ENCODE measurements around the gene CENPP. TPM values are rescaled to one million over a fixed set of nuclear protein-coding genes. Genes with fewer than 3 reads are reported as not detected.

CENPP gene
- total RNA-seq, 1 experiment from 2014 or later, result 7.2 TPM

- intact Hi-C loops (cut with micrococcal nuclease; ENCODE audit: unreplicated experiment), result no loop called here
- CTCF ChIA-PET, result interaction anchor here (0.5 kb wide), 1 partner anchor 263 kb away, joined by 6 read pairs; no protein-coding TSS in a partner anchor
- no peaks in the 10 kb centered on the region for H3K36me3 Mint-ChIP-seq (ENCODE audit: insufficient read depth, unreplicated experiment)
- H3K4me1 Mint-ChIP-seq (ENCODE audit: low read depth, unreplicated experiment), result no peaks in the 10 kb centered on the region
- no peak overlapping the region for H3K27ac Mint-ChIP-seq (ENCODE audit: unreplicated experiment)
- TF ChIP-seq, protein P1, sequence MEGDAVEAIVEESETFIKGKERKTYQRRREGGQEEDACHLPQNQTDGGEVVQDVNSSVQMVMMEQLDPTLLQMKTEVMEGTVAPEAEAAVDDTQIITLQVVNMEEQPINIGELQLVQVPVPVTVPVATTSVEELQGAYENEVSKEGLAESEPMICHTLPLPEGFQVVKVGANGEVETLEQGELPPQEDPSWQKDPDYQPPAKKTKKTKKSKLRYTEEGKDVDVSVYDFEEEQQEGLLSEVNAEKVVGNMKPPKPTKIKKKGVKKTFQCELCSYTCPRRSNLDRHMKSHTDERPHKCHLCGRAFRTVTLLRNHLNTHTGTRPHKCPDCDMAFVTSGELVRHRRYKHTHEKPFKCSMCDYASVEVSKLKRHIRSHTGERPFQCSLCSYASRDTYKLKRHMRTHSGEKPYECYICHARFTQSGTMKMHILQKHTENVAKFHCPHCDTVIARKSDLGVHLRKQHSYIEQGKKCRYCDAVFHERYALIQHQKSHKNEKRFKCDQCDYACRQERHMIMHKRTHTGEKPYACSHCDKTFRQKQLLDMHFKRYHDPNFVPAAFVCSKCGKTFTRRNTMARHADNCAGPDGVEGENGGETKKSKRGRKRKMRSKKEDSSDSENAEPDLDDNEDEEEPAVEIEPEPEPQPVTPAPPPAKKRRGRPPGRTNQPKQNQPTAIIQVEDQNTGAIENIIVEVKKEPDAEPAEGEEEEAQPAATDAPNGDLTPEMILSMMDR (IDR thresholded peaks at IDR 0.05; ENCODE audit: unreplicated experiment), result no peak
- H3K27me3 Mint-ChIP-seq (ENCODE audit: unreplicated experiment), result no peaks in the 10 kb centered on the region
- H3K4me3 Mint-ChIP-seq (ENCODE audit: low read depth, unreplicated experiment), result no peak overlapping the region
- H3K9me3 Mint-ChIP-seq (ENCODE audit: low read depth, unreplicated experiment), result peaks cover 2% of the 10 kb centered on the region
- no peak for DNase-seq
- no TSS peak for BruUV-seq (replicated peaks)
Measured at GRCh38 chr9:92393686-92394085, 67.9 kb downstream of the CENPP start.

GRCh38 chr9:92395617-92396016, 69.9 kb downstream of the CENPP start:
- H3K4me1 Mint-ChIP-seq (ENCODE audit: low read depth, unreplicated experiment), result no peaks in the 10 kb centered on the region
- CTCF ChIA-PET, result no interaction called here
- no peak overlapping the region for H3K27ac Mint-ChIP-seq (ENCODE audit: unreplicated experiment)
- intact Hi-C loops (cut with micrococcal nuclease; ENCODE audit: unreplicated experiment), result no loop called here
- H3K4me3 Mint-ChIP-seq (ENCODE audit: low read depth, unreplicated experiment), result no peak overlapping the region
- no peaks in the 10 kb centered on the region for H3K36me3 Mint-ChIP-seq (ENCODE audit: insufficient read depth, unreplicated experiment)
- no peaks in the 10 kb centered on the region for H3K27me3 Mint-ChIP-seq (ENCODE audit: unreplicated experiment)
- TF ChIP-seq, protein P1 (IDR thresholded peaks at IDR 0.05; ENCODE audit: unreplicated experiment), result no peak
- no peak for DNase-seq
- peaks cover 2% of the 10 kb centered on the region for H3K9me3 Mint-ChIP-seq (ENCODE audit: low read depth, unreplicated experiment)
- no TSS peak for BruUV-seq (replicated peaks)

DNA sequence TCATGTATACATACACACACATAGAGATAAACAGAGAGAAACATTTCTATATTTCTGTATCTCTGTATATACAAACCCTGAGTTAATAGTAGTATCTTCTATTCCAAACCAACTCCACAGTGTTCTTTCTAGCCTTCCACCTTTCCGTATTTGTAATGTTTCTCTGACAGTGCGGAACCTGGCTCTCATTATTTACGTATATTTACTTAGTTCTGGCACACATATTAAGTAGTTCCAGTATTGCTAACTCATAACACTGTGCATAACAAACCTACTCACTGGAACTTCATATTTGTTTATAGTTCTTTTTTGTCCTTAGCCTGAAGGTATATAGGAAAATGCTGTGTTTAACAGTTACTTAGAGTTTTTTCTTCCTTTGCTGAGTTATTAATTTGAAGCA, 72.1 kb downstream of the CENPP start:
- H3K27ac Mint-ChIP-seq (ENCODE audit: unreplicated experiment), result no peak overlapping the region
- TF ChIP-seq, protein P1 (IDR thresholded peaks at IDR 0.05; ENCODE audit: unreplicated experiment), result no peak
- intact Hi-C loops (cut with micrococcal nuclease; ENCODE audit: unreplicated experiment), result no loop called here
- H3K4me3 Mint-ChIP-seq (ENCODE audit: low read depth, unreplicated experiment), result no peak overlapping the region
- no peaks in the 10 kb centered on the region for H3K27me3 Mint-ChIP-seq (ENCODE audit: unreplicated experiment)
- H3K4me1 Mint-ChIP-seq (ENCODE audit: low read depth, unreplicated experiment), result no peaks in the 10 kb centered on the region
- no peak for DNase-seq
- no TSS peak for BruUV-seq (replicated peaks)
- CTCF ChIA-PET, result no interaction called here
- H3K9me3 Mint-ChIP-seq (ENCODE audit: low read depth, unreplicated experiment), result peaks cover 2% of the 10 kb centered on the region
- H3K36me3 Mint-ChIP-seq (ENCODE audit: insufficient read depth, unreplicated experiment), result no peaks in the 10 kb centered on the region

- BruUV-seq (replicated peaks), result no TSS peak
- DNase-seq, result no peak
- Mint-ChIP-seq H3K27me3 (ENCODE audit: unreplicated experiment) (no peaks in the 10 kb centered on the region), H3K9me3 (ENCODE audit: low read depth, unreplicated experiment) (peaks cover 2% of the 10 kb centered on the region), H3K27ac (ENCODE audit: unreplicated experiment) (no peak overlapping the region), H3K4me1 (ENCODE audit: low read depth, unreplicated experiment) (no peaks in the 10 kb centered on the region), H3K36me3 (ENCODE audit: insufficient read depth, unreplicated experiment) (no peaks in the 10 kb centered on the region), H3K4me3 (ENCODE audit: low read depth, unreplicated experiment) (no peak overlapping the region)
- CTCF ChIA-PET, result interaction anchor here (0.6 kb wide), 1 partner anchor 32 kb away, joined by 4 read pairs; no protein-coding TSS in a partner anchor
- intact Hi-C loops (cut with micrococcal nuclease; ENCODE audit: unreplicated experiment), result no loop called here
- TF ChIP-seq, protein P1 (IDR thresholded peaks at IDR 0.05; ENCODE audit: unreplicated experiment), result no peak
Measured at GRCh38 chr9:92402360-92402759, 76.6 kb downstream of the CENPP start.
